ENCODE measurements around the gene FBXO38.

DNA sequence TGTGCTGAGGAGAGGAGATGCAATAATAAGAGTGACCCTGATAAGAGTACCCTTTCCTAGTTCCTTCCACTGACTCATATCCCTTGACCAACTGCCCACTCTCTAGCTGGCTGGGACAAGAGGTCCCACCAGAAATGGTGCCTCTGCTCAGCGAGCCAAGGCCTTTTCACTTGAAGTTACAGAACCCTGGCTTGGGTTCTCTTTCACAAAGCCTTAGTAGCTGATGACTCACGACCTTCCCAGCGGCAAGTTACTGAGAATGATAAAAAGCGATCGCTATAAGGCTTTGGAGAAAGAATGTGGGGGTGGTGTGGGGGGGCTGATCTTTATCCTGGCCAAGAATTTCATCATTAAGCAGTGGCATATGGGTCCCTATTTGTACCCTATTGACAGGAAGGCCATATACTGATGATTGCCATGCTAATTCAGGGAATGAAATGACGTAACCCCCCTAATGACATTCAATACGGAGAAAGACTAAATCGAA, 90.3 kb downstream of the FBXO38 start:
- TF ChIP-seq POLR2A (IDR thresholded peaks at IDR 0.05; ENCODE audit: low read depth, low read length) (no peak), POLR2AphosphoS5 (IDR thresholded peaks at IDR 0.05; ENCODE audit: low read depth, low read length) (no peak), PAX5 (IDR thresholded peaks at IDR 0.05; ENCODE audit: insufficient read depth, low read length, severe bottlenecking) (no peak)
